Suprapubic skin (tissue), 3 donors: ENCODE data around the gene ZBTB40.

ENCODE experiments used
- CTCF ChIP-seq, 2 donors: fragments of 200-600 bp in 1 of 2; fragments of 450-650 bp in 1 of 2; sonication (generic) in 1 of 2; IDR thresholded peaks; one replicate each; pipeline ENCODE4 v1.5.1; 2016 to 2019; ENCODE audit warnings: antibody characterized with exemption in 2 of 2, mild to moderate bottlenecking in 1 of 2, moderate library complexity in 1 of 2
- EP300 ChIP-seq: sonication (generic); formaldehyde crosslinking; IDR thresholded peaks from one replicate; pipeline ENCODE4 v1.6.1; 2017; ENCODE audit warnings: antibody characterized with exemption

- no peak for TF ChIP-seq EP300
- TF ChIP-seq CTCF (IDR thresholded peaks at IDR 0.05): no peak
These were observed 19.7 kb upstream of the ZBTB40 start for GRCh38 chr1:22431965-22432364.
